ENCODE measurements around the gene RTP2. TPM values are rescaled to one million over a fixed set of nuclear protein-coding genes. Genes with fewer than 3 reads are reported as not detected.

RTP2 gene
- total and polyA plus RNA-seq, 9 of the 15 experiments (the other 6 are each of a cell fraction or from before 2014, with no cell fraction given): not detected

- TF ChIP-seq REST (IDR thresholded peaks at IDR 0.05; ENCODE audit: borderline replicate concordance) (peak; percentile 60; the same call in 1 of the 2 replicates), REST (CRISPR knock-in tag; IDR thresholded peaks at IDR 0.05; ENCODE audit: low read depth) (no peak), MYC (IDR thresholded peaks at IDR 0.05; ENCODE audit: low read depth, low read length) (no peak), MYC (CRISPR knock-in tag; IDR thresholded peaks at IDR 0.05; ENCODE audit: borderline replicate concordance, low read depth) (no peak), CUX1 (CRISPR knock-in tag; IDR thresholded peaks at IDR 0.05) (0 out of 2 replicates have a peak, but pooled peaks have one; percentile 19), AFF4 (CRISPR knock-in tag; IDR thresholded peaks at IDR 0.05) (0 out of 2 replicates have a peak, but pooled peaks have one; percentile 22)
Observed at GRCh38 chr3:187738331-187739093, 36.2 kb upstream of the RTP2 start (continued).

All from K562 (cell line).